Lower lobe of right lung (tissue), 2 donors: Measurements from ENCODE around the gene GP1BB. TPM values are rescaled to one million over a fixed set of nuclear protein-coding genes. Genes with fewer than 3 reads are reported as not detected.

Source experiments
- ATAC-seq, 2 donors: fragments of 200-7000 bp; cut with Tn5 transposase; one replicate each; pipeline ENCODE4 v1.9.1; 2020 to 2022; ENCODE audit warnings: mild to moderate bottlenecking in 2 of 2, moderate library complexity in 2 of 2
- DNase-seq: peaks from one replicate; pipeline ENCODE4 v3.0.0-alpha.2; 2020
- H3K27ac ChIP-seq: fragments of 200-600 bp; one replicate; pipeline ENCODE4 v1.8.0; 2022
- H3K27me3 ChIP-seq: fragments of 200-600 bp; one replicate; pipeline ENCODE4 v1.8.0; 2022; ENCODE audit warnings: low read depth
- H3K36me3 ChIP-seq: fragments of 200-600 bp; one replicate; pipeline ENCODE4 v1.8.0; 2022; ENCODE audit warnings: mild to moderate bottlenecking
- H3K4me1 ChIP-seq: fragments of 200-600 bp; one replicate; pipeline ENCODE4 v1.8.0; 2022
- H3K4me3 ChIP-seq: fragments of 200-600 bp; one replicate; pipeline ENCODE4 v1.8.0; 2022; ENCODE audit warnings: mild to moderate bottlenecking
- H3K9me3 ChIP-seq: fragments of 200-600 bp; one replicate; pipeline ENCODE4 v1.8.0; 2022
- intact Hi-C: fragments of 100-400 bp; cut with DNase I; formaldehyde crosslinking; loops from one replicate; pipeline ENCODE4 v1.11.0; 2022
- total RNA-seq: library from RNA; stranded (reverse); fragmentation: NEBNext Ultra II Directional; extraction: Animal tissue kit (Norgen Biotek cat#: 25700); gene quantifications from one replicate; pipeline ENCODE4 v1.2.1, GENCODE V29; 2021
- TF ChIP-seq, protein P1 (sequence below): fragments of 200-600 bp; IDR thresholded peaks from one replicate; pipeline ENCODE4 v1.8.0; 2022; ENCODE audit warnings: antibody characterized with exemption, mild to moderate bottlenecking
- donor health status: DM: no; HTN: yes; CAD: no; lungs with severe emphysema.

The GP1BB gene
- total RNA-seq, 1 donor from 2014 or later, result 2.8 TPM

- Histone ChIP-seq H3K4me3 (peak overlapping the region; percentile 31), H3K9me3 (no peaks in the 10 kb centered on the region), H3K27ac (no peak overlapping the region), H3K27me3 (peaks cover 91% of the 10 kb centered on the region), H3K4me1 (peaks cover 22% of the 10 kb centered on the region), H3K36me3 (no peaks in the 10 kb centered on the region)
- intact Hi-C loops, result no loop called here
- TF ChIP-seq, protein P1, sequence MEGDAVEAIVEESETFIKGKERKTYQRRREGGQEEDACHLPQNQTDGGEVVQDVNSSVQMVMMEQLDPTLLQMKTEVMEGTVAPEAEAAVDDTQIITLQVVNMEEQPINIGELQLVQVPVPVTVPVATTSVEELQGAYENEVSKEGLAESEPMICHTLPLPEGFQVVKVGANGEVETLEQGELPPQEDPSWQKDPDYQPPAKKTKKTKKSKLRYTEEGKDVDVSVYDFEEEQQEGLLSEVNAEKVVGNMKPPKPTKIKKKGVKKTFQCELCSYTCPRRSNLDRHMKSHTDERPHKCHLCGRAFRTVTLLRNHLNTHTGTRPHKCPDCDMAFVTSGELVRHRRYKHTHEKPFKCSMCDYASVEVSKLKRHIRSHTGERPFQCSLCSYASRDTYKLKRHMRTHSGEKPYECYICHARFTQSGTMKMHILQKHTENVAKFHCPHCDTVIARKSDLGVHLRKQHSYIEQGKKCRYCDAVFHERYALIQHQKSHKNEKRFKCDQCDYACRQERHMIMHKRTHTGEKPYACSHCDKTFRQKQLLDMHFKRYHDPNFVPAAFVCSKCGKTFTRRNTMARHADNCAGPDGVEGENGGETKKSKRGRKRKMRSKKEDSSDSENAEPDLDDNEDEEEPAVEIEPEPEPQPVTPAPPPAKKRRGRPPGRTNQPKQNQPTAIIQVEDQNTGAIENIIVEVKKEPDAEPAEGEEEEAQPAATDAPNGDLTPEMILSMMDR, result no peak
- ATAC-seq, result no peak
- DNase-seq, result no peak
These were observed 39.5 kb downstream of the GP1BB start for GRCh38 chr22:19762568-19763457.

DNA sequence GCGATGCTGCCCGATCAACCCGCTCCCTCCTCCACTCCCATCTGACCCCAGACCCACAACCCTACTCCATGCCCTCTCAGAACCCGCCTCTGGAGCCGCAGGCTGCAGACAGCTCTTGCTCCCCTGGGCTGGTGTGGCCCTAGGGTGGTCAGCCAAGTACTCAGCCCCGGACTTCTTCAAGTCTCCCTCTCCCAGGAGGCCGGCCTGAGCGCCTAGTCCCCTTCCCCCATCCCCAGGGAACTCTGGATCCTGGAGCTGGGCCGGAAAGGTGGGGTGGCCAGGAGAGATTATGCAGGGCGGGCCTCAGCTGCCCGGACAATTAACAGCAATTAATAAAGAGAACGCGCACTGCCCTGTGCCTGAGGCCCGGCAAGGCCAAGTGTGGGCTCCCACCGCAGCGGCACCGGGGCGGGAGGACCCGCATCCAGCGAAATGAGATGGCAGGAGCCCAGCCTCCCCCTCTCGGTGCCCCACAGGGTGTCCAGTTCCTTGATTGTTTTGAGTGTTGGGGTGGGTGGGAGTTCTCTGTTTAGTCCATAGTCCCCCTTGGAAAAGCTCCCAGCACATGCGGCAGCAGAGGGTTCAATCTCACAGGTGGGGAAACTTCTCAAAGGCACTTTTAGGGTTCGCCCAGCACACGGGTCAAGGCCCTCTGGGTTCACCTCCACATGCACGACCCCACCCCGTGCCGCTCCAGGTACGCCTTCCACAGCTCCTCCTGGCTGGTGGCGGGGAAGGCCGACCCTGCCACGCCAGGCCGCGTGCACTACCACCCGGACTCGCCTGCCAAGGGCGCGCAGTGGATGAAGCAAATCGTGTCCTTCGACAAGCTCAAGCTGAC lies 40.3 kb downstream of the GP1BB start:
- intact Hi-C loops, result no loop called here
- Histone ChIP-seq H3K4me3 (no peak overlapping the region), H3K4me1 (peaks cover 31% of the 10 kb centered on the region), H3K27ac (no peak overlapping the region), H3K9me3 (no peaks in the 10 kb centered on the region), H3K36me3 (no peaks in the 10 kb centered on the region), H3K27me3 (peaks cover 91% of the 10 kb centered on the region)
- ATAC-seq (no peak), DNase-seq (no peak)
- TF ChIP-seq, protein P1, result no peak

DNA sequence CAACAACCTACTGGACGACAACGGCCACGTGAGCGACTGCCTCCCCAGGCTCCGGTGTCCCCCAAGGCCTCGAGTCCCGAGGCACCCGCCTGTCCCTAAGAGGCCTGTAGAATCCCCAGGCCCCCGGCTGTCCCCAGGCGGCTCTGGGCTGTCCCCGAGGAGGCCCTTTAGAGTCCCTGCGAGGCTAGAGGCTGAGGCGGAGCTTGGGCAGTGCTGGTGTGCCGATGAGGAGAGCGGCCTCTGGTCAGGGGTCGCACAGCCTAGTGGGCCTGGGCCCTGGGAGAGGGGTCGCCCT lies 40.9 kb downstream of the GP1BB start:
- Histone ChIP-seq H3K9me3 (no peaks in the 10 kb centered on the region), H3K4me1 (peaks cover 28% of the 10 kb centered on the region), H3K4me3 (no peak overlapping the region), H3K27me3 (peaks cover 91% of the 10 kb centered on the region), H3K36me3 (no peaks in the 10 kb centered on the region), H3K27ac (no peak overlapping the region)
- ATAC-seq, result no peak
- DNase-seq, result no peak
- intact Hi-C loops, result no loop called here
- TF ChIP-seq, protein P1, result no peak

DNA sequence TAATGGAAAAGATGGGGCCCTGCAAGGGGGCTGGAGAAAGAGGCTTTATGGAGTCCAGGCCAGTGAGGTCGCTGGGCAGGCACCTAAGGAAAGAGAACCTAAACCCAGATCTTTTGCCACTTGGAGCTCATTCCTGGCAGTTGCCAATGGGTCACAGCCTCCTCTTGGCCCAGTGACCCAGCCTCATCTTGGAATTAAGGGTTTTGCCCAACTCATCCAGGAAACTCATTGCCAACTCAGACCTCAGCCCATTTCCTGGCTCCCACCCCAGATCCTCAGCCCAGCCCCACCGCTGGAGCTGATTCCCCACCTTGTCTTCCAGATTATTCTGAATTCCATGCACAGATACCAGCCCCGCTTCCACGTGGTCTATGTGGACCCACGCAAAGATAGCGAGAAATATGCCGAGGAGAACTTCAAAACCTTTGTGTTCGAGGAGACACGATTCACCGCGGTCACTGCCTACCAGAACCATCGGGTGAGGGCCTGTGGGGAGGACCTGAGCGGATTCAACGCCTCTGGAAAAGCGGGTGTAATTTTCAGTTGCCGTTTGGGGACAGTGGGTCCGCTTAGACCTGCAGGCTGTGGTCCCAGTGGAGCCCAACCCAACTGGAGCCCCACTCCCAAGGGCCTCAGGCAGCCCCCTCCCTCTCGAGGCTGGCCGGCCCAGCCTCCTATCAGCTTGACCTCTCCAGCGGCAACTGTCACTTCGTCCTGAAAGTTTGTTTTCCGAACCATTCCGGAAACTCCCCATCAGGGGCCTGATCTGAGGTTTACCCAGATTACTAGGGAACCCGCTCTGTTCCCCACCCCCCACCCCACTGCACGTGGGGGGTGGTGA lies 41.5 kb downstream of the GP1BB start:
- peaks cover 22% of the 10 kb centered on the region for H3K4me1 ChIP-seq
- no peaks in the 10 kb centered on the region for H3K9me3 ChIP-seq
- peaks cover 91% of the 10 kb centered on the region for H3K27me3 ChIP-seq
- TF ChIP-seq, protein P1, result no peak
- H3K27ac ChIP-seq, result no peak overlapping the region
- DNase-seq (no peak), ATAC-seq (no peak)
- intact Hi-C loops, result no loop called here
- H3K36me3 ChIP-seq, result no peaks in the 10 kb centered on the region
- H3K4me3 ChIP-seq, result no peak overlapping the region
